GM10248 (cell line): ENCODE results near the gene FRG2B.

Source experiments
- CTCF ChIA-PET: fragments of 300-600 bp; sonication (Branson Sonifier 250); formaldehyde crosslinking; extraction: SDS; loops from one replicate; lab custom pipeline; 2021; ENCODE audit warnings: antibody characterized with exemption; lab: Yijun Ruan, JAX
- POLR2A ChIA-PET: fragments of 350-650 bp; sonication (Branson Sonifier 250); formaldehyde crosslinking; extraction: SDS; loops from one replicate; lab custom pipeline; 2020; ENCODE audit warnings: antibody characterized with exemption; lab: Yijun Ruan, JAX
- DNase-seq: peaks from one replicate; pipeline ENCODE4 v3.0.0; 2012; ENCODE audit errors: extremely low spot score
- TF ChIP-seq, protein P1 (sequence below): IDR thresholded peaks from 2 replicates; pipeline ENCODE4 v1.5.1; 2012; ENCODE audit warnings: mild to moderate bottlenecking, low read depth; ENCODE audit errors: extremely low read depth, missing control alignments, control extremely low read depth

The FRG2B gene

DNA sequence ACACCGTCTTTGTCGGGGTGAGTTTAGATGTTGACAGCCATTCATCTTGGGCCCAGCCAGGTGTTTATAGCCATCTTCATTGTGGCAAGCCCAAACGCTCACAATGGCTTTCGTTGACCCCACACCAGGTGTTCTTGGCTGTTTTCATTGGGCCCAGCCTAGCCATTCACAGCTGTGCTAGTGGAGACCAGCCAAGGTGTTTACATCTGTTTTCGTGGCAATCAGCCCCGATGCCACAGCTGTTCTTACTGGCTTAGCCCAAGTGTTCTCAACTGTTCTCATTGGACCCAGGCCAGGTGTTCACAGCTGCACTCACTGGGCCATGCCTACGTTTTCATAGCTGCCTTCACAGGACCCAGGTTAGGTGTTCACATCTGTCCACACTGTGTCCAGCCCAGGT lies 7.7 kb downstream of the FRG2B start:
- ChIA-PET CTCF (interaction anchor here (2.2 kb wide), 2 partner anchors 9 to 11 kb away, joined by 7 to 8 read pairs; no protein-coding TSS in a partner anchor), POLR2A (no interaction called here)
- DNase-seq = no peak
- TF ChIP-seq, protein P1, sequence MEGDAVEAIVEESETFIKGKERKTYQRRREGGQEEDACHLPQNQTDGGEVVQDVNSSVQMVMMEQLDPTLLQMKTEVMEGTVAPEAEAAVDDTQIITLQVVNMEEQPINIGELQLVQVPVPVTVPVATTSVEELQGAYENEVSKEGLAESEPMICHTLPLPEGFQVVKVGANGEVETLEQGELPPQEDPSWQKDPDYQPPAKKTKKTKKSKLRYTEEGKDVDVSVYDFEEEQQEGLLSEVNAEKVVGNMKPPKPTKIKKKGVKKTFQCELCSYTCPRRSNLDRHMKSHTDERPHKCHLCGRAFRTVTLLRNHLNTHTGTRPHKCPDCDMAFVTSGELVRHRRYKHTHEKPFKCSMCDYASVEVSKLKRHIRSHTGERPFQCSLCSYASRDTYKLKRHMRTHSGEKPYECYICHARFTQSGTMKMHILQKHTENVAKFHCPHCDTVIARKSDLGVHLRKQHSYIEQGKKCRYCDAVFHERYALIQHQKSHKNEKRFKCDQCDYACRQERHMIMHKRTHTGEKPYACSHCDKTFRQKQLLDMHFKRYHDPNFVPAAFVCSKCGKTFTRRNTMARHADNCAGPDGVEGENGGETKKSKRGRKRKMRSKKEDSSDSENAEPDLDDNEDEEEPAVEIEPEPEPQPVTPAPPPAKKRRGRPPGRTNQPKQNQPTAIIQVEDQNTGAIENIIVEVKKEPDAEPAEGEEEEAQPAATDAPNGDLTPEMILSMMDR = no peak

DNA sequence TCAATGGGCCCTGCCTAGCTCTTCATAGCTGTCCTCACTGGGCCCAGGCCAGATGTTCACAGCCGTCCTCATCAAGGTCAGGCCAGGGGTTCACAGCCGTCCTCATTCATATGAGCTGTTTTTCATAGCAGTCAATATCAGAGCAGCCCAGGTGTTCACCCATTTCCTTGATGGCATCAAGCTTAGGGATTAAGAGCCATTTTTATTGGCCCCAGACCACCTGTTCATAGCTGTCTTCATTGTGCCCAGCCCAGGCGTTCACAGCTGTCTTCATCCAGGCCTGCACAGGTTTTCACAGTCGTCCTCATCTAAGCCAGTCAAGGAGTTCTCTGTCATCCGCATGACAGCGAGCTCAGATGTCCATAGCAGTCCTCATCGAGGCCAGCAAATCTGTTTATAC lies 9.4 kb downstream of the FRG2B start:
- DNase-seq = no peak
- ChIA-PET POLR2A (interaction anchor here (0.6 kb wide), 1 partner anchor 429 kb away, joined by 3 read pairs; no protein-coding TSS in a partner anchor), CTCF (interaction anchor here (1.1 kb wide), 1 partner anchor 23 kb away, joined by 3 read pairs; no protein-coding TSS in a partner anchor)
- TF ChIP-seq, protein P1 = no peak

DNA sequence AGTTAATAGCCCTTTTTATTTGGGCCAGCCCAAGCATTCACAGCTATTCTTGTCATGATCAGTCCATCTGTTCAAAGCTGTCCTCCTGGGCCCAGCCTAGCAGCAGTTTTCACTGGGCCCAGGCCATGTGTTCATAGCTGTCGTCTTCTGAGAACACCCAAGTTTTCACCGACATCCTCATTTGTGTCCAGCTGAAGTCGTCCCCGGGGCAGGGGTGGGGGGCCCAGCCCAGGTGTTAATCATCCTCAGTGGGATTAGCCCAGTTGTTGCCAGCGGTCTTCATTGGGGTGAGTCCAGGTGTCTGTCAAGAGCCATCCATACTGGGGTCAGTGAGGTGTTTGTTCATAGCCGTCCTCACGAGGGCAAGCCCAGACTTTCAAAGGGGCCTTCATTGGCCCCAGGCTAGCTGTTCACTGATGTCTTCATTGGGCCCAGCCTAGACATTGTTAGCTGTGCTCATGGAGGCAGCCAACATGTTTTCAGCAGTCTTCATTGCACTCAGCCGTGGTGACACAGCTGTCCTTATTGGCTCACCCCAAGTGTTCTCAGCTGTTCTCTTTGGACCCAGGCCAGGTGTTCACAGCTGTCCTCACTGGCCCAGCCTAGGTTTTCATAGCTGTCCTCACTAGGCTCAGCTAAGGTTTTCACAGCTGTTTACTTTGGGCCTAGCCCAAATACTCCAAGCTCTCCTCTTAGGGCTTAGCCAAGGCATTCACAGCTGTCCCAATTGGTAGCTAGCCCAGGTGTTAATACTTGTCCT lies 10.0 kb downstream of the FRG2B start:
- TF ChIP-seq, protein P1 = no peak
- DNase-seq = no peak
- POLR2A ChIA-PET = interaction anchor here (0.6 kb wide), 1 partner anchor 429 kb away, joined by 3 read pairs; no protein-coding TSS in a partner anchor
- CTCF ChIA-PET = interaction anchor here (1.3 to 1.5 kb wide), 2 partner anchors 9 to 11 kb away, joined by 3 to 6 read pairs; no protein-coding TSS in a partner anchor

DNA sequence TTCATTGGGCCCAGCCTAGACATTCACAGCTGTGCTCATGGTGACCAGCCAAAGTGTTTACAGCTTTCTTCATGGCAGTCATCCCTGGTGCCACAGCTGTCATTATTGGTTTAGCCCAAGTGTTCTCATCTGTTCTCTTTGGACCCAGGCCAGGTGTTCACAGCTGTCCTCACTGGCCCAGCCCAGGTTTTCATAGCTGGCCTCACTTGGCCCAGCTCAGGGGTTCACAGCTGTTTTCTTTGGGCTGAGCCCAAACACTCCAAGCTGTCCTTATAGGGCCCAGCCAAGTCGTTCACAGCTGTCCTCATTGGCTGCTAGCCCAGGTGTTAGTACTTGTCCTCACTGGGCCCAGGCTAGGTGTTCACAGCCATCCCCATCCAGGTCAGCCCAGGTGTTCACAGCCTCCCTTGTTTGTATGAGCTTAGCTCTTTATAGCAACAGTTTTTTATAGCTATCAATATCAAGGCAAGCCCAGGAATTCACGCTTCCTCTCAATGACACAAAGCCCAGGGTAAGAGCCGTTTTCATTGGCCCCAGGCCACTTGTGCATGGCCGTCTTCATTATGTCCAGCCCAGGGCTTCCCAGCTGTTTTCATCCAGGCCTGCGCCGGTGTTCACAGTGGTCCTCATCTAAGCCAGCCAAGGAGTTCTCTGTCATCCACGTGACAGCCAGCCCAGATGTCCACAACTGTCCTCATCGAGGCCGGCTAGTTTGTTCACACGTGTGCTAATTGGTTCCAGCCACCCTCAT lies 11.6 kb downstream of the FRG2B start:
- TF ChIP-seq, protein P1 = no peak
- CTCF ChIA-PET = interaction anchor here (1.5 kb wide), 1 partner anchor 7 kb away, joined by 6 read pairs; no protein-coding TSS in a partner anchor
- DNase-seq = no peak
- POLR2A ChIA-PET = no interaction called here

DNA sequence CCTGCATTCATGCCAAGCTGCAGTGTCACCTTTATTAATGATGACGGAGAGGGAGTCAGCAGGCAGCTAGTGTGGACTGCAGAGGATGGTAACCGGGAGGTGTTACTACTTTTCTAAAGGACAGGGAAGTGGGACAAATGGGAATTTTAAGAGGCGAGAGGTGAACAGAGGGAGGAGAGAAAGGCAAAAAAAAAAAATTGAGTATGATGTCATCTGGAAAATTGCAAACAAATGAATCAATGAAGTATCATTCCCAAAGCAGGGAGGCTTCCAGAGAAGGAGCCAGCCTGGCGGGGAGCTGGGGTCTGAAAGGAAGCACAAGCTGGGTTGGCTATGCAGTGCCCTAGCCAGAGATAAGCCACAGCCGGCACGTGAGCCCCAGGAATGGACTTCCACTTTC lies 12.9 kb downstream of the FRG2B start:
- TF ChIP-seq, protein P1 = no peak
- CTCF ChIA-PET = no interaction called here
- POLR2A ChIA-PET = no interaction called here
- DNase-seq = no peak

DNA sequence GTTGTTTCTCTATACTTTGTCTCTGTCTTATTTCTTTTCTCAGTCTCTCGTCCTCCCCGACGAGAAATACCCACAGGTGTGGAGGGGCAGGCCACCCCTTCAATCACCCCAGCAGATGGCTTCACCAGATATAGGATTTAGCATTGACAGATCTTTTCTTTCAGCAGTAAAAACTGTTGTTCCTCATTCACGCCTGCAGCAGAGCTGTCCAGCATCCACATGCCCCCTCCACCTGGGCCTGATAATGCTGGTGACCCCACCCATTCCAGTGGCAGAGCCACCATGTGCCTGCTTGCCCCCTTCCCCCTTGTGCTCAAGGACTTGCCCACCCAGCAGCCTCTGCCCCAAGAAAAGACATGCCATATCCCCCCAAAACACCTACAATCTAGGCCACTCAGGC lies 15.5 kb downstream of the FRG2B start:
- TF ChIP-seq, protein P1 = no peak
- CTCF ChIA-PET = no interaction called here
- DNase-seq = no peak
- POLR2A ChIA-PET = no interaction called here
